NAMALWA (cell line): ENCODE data around the gene AOPEP.
A peak's percentile ranks its signal among the peaks of the same experiment; 100 is the strongest.
"Not testable (repeated sequence)": the region's sequence is repeated elsewhere in the genome, so short reads cannot be mapped to it uniquely, and the experiment has no call there.

Experiments used
- DNase-seq: peaks from one replicate; pipeline ENCODE4 v3.0.0-alpha.2; 2015; ENCODE audit warnings: low spot score

The AOPEP gene

DNA sequence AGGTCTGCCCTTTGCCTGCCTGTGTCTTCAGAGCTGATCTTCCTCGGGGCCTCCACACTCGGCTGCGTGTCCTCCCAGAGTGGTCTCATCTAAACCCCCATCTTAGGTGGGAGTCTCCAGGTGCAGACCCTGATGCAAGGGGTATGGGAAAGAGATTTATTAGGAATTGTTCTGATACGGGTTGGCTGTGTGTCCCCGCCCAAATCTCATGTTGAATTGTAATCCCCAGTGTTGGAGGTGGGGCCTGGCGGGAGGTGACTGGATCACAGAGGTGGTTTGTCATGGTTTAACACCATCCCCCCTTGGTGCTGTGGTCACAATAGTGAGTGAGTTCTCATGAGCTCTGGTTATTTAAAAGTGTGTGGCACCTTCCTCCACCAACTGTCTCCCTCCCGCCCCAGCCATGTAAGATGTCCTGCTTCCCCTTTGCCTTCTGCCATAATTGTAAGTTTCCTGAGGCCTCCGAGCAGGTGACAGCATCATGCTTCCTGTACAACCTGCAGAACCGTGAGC is 208.4 kb downstream of the AOPEP start:
- DNase-seq: no peak

- DNase-seq: no peak
These were observed 208.9 kb downstream of the AOPEP start for GRCh38 chr9:94935396-94935795.

DNA sequence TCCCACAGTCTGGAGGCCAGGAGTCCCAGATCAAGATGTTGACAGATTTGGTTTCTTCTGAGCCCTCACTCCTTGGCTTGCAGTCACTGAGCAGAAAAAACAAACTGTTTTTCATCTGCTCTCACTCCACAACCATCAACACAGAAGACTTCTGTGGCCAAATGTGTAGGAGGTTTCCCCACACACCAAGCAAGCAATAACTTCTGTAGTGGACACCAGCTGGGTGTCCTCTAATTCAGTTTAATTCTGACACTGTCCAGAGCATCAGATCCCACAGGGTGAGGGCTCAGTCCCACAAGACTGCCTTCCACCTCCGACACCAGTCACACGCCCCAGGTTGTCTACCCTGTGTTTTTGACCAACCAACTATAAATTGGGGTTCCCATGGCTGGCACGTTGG is 209.9 kb downstream of the AOPEP start:
- DNase-seq: no peak

GRCh38 chr9:94937214-94937903 is 210.9 kb downstream of the AOPEP start:
- DNase-seq: no peak

DNA sequence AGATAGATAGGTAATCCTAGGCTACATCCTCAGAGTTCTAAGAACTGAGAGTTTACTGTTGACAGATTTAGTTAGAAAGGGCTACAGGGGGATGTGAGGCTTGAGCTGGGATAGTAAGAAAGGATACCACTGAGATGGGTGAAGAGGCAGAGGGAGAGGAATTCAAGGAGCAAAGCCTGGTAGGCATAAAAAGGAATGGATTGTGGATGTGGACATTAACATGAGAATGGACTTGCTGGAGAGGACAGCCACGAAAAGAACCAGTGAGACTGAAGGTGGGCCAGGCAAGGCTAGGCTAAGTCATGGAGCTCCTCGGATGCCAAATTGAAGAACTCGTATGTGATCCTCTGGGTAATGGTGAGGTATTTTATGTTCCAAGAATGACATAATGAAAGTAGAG is 211.9 kb downstream of the AOPEP start:
- DNase-seq: no peak

GRCh38 chr9:94940296-94940695 is 213.8 kb downstream of the AOPEP start:
- DNase-seq: not testable (repeated sequence)

DNA sequence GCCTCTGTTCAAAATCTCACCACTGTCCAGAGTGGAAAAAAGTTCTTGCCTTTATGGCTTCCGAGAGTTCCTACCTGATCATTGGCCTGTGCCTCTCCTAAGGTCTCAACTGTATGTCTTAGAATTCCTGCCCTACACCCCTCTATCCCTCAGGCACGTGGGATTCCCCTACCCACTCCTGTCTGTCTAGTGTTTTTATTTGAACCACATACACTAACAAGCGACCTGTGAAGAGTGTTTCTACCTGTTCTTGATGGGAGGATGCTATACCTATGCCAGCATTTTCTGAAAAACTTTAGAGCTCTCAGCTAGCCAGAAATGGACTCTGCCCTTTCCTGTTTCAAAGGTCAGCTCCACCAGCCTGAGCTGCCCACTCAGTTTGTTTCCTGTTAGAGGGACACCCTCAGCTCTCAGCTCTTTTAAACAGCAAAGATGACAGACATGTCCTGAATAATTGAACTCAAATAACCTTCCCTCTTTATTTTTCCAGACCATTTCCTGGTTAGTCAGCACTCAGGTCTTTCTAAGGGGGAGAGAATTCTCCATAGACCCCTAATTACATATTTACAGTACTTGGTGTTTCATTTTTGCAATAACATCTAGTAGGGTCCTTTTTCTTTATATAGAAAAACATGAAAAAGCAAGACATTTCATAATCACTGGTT is 214.8 kb downstream of the AOPEP start:
- no peak for DNase-seq

DNA sequence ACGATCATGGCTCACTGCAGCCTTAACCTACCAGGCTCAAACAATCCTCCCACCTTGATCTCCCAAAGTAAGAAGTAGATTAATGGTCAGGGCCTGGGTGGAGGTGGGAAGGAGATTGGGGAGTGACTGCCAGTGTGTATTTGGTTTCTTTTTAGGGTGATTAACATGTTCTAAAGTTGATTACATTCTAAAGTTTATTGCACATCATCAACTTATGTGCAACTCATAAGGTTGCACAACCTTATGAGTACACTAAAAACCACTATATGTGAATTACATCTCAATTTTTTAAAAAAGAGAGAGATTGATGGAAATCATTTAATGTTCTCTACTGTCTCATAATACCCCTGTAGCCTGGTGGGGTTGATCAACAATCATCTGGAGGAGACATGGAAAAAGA is 218.1 kb downstream of the AOPEP start:
- no peak for DNase-seq

- no peak for DNase-seq
These were observed 219.0 kb downstream of the AOPEP start for GRCh38 chr9:94945197-94946144.

GRCh38 chr9:94946256-94946655 is 219.8 kb downstream of the AOPEP start:
- DNase-seq: no peak

DNA sequence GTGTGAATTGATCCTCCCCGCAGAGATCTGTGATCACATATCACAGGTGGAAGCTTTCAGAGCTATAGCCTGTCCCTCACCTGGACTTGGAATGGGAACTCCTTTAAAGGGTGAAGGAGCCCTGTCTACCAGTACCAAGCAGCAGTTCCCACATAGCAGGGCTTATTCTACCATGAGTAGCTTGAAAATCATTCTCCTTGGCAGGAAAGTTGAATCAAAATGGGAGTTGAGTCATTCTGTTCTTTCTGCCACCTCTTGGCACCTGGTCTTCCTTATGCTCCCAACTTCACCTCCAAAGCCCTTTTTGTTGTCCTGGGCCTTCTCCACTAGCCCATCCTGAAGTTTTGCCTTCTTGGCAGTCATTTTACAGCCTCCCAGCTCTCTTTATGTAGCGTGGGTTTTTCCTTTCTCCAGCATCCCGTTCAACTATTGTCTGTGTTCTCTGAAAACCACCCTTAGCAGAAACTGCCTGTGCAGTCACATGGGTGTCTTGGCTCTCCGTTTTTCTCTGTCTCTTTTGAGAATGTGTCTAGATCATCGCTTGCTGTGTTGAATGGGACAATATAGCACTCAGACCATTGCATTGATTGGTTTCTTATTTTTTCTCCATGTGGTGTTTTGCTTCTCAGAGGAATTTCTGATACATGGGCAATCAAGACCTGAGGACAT is 222.2 kb downstream of the AOPEP start:
- DNase-seq: no peak

DNA sequence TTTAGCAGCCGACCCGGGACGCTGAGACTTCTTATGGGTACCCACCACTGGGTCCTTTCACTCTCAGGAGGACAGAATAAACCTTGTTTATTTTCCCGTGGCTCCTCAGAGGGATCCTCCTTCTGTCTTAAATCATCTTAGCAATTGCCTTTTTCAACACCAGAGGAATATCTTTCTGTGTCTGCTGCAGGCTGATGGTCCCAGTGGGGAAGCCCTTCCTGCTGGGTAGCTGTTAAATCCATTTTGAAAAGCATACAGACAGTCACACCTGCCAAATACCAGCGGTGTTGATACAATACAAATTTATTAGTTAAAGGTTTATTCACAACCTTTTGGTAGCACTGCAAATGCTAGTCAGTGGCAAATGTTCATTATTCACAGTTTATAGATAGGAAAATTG is 222.9 kb downstream of the AOPEP start:
- no peak for DNase-seq

GRCh38 chr9:94950040-94950578 is 223.6 kb downstream of the AOPEP start:
- DNase-seq: no peak

GRCh38 chr9:94950579-94951323 is 224.3 kb downstream of the AOPEP start:
- DNase-seq: no peak

- no peak for DNase-seq
These were observed 225.0 kb downstream of the AOPEP start for GRCh38 chr9:94951324-94952135.

DNA sequence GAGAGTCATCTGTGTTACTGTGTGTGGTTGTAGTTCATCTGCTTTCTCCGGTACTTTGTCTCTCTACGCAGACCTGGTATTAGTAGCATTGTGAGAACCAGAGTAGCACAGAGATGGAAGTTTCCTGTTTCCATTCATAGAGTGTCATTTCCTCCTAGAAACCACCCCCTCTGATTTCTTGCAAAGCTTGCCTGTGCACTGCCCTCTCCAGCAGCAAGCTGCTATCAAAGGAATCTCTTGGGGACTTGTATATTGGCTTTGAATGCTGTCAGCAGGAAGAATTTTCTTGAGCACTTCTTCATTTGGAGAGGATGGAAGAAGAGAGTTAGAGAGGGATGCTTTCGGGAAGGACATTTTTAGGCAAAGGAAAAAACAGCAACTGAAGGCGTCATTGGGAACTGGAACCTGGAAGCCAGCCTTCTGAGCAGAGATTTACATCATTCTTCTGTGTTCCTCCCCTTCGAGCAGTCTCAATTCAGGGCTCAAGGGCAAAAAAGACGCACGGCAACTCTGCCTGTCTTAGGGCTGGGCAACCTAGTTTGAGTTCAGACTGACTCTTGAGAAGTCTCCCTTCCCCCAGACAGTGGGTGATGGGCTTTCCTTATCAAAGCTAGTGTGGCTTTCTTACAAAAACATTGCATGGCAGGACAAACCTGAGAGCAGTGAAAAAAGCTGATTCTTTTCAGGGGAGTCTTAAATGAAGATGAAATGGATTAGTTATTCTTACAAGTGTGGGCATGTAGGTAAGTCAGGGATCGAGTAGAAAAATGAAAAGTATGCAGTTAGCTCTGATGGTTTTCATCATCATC is 226.3 kb downstream of the AOPEP start:
- DNase-seq: peak; percentile 2

GRCh38 chr9:94956731-94957130 is 230.2 kb downstream of the AOPEP start:
- no peak for DNase-seq

DNA sequence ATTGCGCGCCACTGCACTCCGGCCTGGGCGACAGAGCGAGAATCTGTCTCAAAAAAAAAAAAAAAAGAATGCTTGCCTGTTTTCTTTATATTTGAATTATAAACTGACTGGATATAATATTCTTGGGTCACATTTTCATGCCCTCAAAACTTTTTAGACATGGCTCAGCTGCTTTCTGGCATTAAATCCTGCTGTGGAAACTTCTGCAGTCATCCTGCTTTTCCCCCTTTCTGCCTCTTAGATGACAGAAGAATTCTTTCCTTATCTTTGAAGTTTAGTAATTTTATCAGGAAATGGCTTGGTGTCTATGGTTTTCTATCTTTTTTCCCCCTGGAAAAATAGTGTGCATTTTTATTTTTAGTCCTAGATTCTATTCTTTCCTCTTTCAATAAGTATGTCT is 234.5 kb downstream of the AOPEP start:
- no peak for DNase-seq

DNA sequence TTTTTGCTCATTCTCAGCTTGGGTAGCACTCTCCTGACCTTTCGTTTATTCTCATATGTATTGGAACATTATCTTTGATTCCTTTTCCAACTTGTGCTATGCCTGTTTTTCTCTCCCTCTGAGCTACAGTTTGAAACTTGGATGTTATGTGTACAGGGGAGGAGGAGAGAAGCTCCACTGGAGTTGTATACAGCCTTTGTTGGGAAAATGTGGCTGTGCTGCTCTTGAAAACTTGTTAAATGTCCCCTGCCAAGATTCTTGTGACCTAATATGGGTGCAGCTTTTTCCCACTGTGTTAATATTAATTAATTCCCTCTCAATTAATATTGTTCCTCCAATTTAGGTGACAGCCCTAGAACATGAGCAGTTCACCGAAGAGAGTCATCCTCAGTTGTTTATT is 235.4 kb downstream of the AOPEP start:
- DNase-seq: no peak
